CD4-positive, alpha-beta memory T cell (primary cell): ENCODE measurements around the gene OR4D1. TPM values are rescaled to one million over a fixed set of nuclear protein-coding genes. Genes with fewer than 3 reads are reported as not detected.

Experiments used
- CTCF ChIA-PET: fragments of 350-600 bp; sonication (Branson Sonifier 250); formaldehyde crosslinking; loops from one replicate; lab custom pipeline; 2021; ENCODE audit warnings: inconsistent platforms; ENCODE audit not compliant: partially characterized antibody; lab: Charles Lee
- POLR2A ChIA-PET: fragments of 350-600 bp; sonication (Branson Sonifier 250); formaldehyde crosslinking; loops from one replicate; lab custom pipeline; 2021; ENCODE audit not compliant: partially characterized antibody; lab: Charles Lee
- DNase-seq, 5 donors: peaks; one replicate each; pipeline versions ENCODE4 v3.0.0 to v3.0.0-alpha.2; 2020 to 2022; ENCODE audit warnings: mixed read lengths in 1 of 5
- H3K27ac ChIP-seq: one replicate; pipeline ENCODE4 v1.7.0; 2013; ENCODE audit warnings: low read depth, low read length
- H3K27me3 ChIP-seq: 2 replicates; pipeline ENCODE4 v1.7.0; 2013; ENCODE audit warnings: mild to moderate bottlenecking, low read length, moderate library complexity; ENCODE audit not compliant: insufficient read depth
- H3K36me3 ChIP-seq: 2 replicates; pipeline ENCODE4 v1.7.0; 2013; ENCODE audit warnings: mild to moderate bottlenecking, low read length, moderate library complexity; ENCODE audit not compliant: insufficient read depth
- H3K4me1 ChIP-seq: 2 replicates; pipeline ENCODE4 v1.7.0; 2013; ENCODE audit warnings: mild to moderate bottlenecking, low read length, moderate library complexity; ENCODE audit not compliant: insufficient read depth
- H3K4me3 ChIP-seq, 2 donors: one replicate each; pipeline ENCODE4 v1.7.0; 2013; ENCODE audit warnings: low read length in 2 of 2, mild to moderate bottlenecking in 1 of 2
- H3K9me3 ChIP-seq, 2 donors: one replicate each; pipeline ENCODE4 v1.7.0; 2013; ENCODE audit warnings: low read length in 2 of 2, control low read depth in 1 of 2; ENCODE audit not compliant: control insufficient read depth in 1 of 2
- H3K27ac Mint-ChIP-seq, 7 donors: one replicate each; pipeline ENCODE4 v1.8.0; 2020 to 2021; ENCODE audit warnings: mixed read lengths in 7 of 7, mild to moderate bottlenecking in 6 of 7, inconsistent platforms in 3 of 7, moderate library complexity in 3 of 7
- H3K27me3 Mint-ChIP-seq, 2 donors: one replicate each; pipeline ENCODE4 v1.8.0; 2020 to 2021; ENCODE audit warnings: mixed read lengths in 2 of 2
- H3K36me3 Mint-ChIP-seq, 2 donors: one replicate each; pipeline ENCODE4 v1.8.0; 2020 to 2021; ENCODE audit warnings: mixed read lengths in 2 of 2, inconsistent platforms in 1 of 2, mild to moderate bottlenecking in 1 of 2
- H3K4me1 Mint-ChIP-seq, 4 donors: one replicate each; pipeline ENCODE4 v1.8.0; 2020 to 2021; ENCODE audit warnings: mixed read lengths in 4 of 4, mild to moderate bottlenecking in 1 of 4
- H3K4me3 Mint-ChIP-seq, 8 donors: one replicate each; pipeline ENCODE4 v1.8.0; 2020 to 2021; ENCODE audit warnings: mixed read lengths in 8 of 8, mild to moderate bottlenecking in 7 of 8, moderate library complexity in 6 of 8, inconsistent platforms in 3 of 8
- H3K9me3 Mint-ChIP-seq, 8 donors: one replicate each; pipeline ENCODE4 v1.8.0; 2020 to 2021; ENCODE audit warnings: mixed read lengths in 8 of 8, mild to moderate bottlenecking in 5 of 8, inconsistent platforms in 3 of 8, moderate library complexity in 1 of 8
- intact Hi-C: fragments of 100-400 bp; cut with micrococcal nuclease; formaldehyde crosslinking; loops from one replicate; pipeline ENCODE4 v1.15.1; 2023
- polyA plus RNA-seq, 2 donors: library from polyadenylated mRNA; unstranded; fragments of 300-500 nt; fragmentation: Illumina TruSeq; gene quantifications; one replicate each; pipeline ENCODE4 v1.2.3, GENCODE V29; 2021
- total RNA-seq, 2 experiments: library from RNA; stranded (reverse); gene quantifications; one replicate each; pipeline ENCODE4 v1.2.3, GENCODE V29; 2021

Gene OR4D1
- total and polyA plus RNA-seq, 4 experiments from 2014 or later: 1.9 to 2.2 (median 2.0) TPM

DNA sequence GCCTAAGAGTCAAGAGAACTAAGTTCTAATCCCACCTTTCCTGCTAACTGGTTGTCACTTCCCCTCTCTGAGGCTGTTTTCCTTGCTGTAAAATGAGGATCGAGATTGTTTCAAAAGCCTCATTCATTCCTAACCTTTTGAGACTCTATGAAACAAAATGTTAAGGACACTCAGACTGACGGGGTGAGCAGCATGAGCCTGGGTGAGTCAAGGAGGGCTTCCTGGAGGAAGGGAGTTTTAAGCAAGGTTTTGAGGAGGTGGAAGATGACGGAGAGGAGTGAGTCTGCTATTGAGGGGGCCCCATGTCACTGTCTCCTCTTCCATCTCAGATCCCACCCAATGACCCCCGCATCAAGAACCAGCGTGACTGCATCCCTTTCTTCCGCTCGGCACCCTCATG, 48.4 kb downstream of the OR4D1 start:
- Histone ChIP-seq H3K27ac (no peak overlapping the region), H3K9me3 (no peaks in the 10 kb centered on the region), H3K27me3 (no peaks in the 10 kb centered on the region), H3K4me3 (no peak overlapping the region), H3K4me1 (no peaks in the 10 kb centered on the region), H3K36me3 (no peaks in the 10 kb centered on the region)
- intact Hi-C loops: no loop called here
- Mint-ChIP-seq H3K27me3 (peaks cover 11 to 12% of the 10 kb centered on the region in 2 donors), H3K4me3 (no peak overlapping the region), H3K27ac (no peak overlapping the region), H3K4me1 (peaks cover 0 to 5% (median 1%) of the 10 kb centered on the region in 4 donors), H3K36me3 (no peaks in the 10 kb centered on the region), H3K9me3 (peaks cover 0 to 2% (median 0%) of the 10 kb centered on the region in 8 donors)
- ChIA-PET POLR2A (no interaction called here), CTCF (no interaction called here)
- no peak for DNase-seq

DNA sequence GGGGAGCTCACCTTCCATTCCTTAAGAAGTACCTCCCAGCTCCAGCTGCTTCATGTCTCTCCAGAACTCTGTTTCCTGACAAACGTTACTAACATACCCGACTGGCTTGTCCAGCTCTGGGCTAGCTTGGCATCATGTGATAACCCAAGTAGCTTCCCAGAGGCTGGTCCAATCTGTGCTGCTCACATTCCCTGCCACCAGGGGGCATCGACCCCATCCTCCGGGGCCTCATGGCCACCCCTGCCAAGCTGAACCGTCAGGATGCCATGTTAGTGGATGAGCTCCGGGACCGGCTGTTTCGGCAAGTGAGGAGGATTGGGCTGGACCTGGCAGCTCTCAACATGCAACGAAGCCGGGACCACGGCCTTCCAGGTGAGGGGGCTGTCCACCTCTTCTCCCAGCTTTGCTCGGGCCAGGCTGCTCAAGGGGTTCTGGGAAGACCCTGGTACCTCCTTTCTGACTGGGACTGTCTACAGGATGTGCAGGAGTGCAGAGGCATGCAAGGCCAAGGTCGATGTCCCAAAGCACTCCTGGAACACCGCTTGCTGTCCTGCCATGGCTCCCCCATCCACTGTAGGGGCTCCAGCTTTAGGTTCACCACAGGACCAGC, 51.9 kb downstream of the OR4D1 start:
- peaks cover 0 to 5% (median 1%) of the 10 kb centered on the region in 4 donors for H3K4me1 Mint-ChIP-seq
- Histone ChIP-seq H3K36me3 (no peaks in the 10 kb centered on the region), H3K27ac (no peak overlapping the region), H3K4me3 (no peak overlapping the region), H3K4me1 (no peaks in the 10 kb centered on the region), H3K9me3 (no peaks in the 10 kb centered on the region), H3K27me3 (no peaks in the 10 kb centered on the region)
- DNase-seq: peak in 4 of 5 donors; percentile 26 to 44 (median 39)
- POLR2A ChIA-PET: interaction anchor here (1.0 kb wide), 1 partner anchor 19 kb away, joined by 4 read pairs; the partner anchor contains the start of gene MKS1
- H3K4me3 Mint-ChIP-seq: no peak overlapping the region
- peak overlapping the region in 1 of 7 donors; percentile 63 for H3K27ac Mint-ChIP-seq
- H3K9me3 Mint-ChIP-seq: peaks cover 0 to 2% (median 0%) of the 10 kb centered on the region in 8 donors
- peaks cover under 1% of the 10 kb centered on the region in 2 donors for H3K36me3 Mint-ChIP-seq
- CTCF ChIA-PET: interaction anchor here (0.7 to 4.5 kb wide), 29 partner anchors 9 to 265 kb away, joined by 3 to 17 read pairs (median 4); partner anchors contain the start of genes MKS1 and RNF43
- peaks cover 11 to 12% of the 10 kb centered on the region in 2 donors for H3K27me3 Mint-ChIP-seq
- intact Hi-C loops: loop anchor here (2.0 kb wide), 1 partner anchor 805 kb away; no protein-coding TSS in a partner anchor

DNA sequence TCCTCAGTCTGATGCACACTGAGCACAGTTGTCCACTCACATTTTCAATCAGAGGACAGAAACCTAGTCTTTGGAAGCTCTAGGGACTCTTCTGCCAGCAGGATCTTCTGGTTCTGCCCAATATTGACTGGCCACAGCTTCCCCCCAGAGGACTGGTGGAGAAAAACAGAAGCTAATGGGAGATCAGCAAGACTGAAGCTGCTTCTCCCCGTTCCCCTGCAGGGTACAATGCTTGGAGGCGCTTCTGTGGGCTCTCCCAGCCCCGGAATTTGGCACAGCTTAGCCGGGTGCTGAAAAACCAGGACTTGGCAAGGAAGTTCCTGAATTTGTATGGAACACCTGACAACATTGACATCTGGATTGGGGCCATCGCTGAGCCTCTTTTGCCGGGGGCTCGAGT, 54.7 kb downstream of the OR4D1 start:
- H3K27ac Mint-ChIP-seq: no peak overlapping the region
- ChIA-PET CTCF (interaction anchor here (4.5 kb wide), 1 partner anchor 12 kb away, joined by 17 read pairs; no protein-coding TSS in a partner anchor), POLR2A (no interaction called here)

DNA sequence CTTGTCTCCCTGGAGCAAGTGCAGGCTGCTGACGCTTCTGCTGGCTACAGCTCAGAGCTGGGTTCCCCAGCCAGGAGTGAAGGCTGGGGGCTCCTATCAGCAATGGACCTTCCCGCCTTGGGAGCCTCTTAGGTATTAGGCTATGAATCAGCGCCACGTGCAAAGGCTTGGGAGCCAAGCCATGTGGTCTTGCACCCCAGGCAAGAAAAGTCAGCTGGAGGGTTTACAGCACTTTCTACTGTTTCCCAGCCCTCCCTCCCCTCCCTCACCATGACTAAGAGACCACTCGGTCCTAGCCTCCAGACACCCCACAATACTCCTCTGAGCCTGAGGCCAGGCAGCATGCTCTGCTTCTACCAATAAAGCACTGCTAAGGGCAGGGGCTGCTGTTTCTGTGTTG, 56.6 kb downstream of the OR4D1 start:
- H3K4me1 ChIP-seq: no peaks in the 10 kb centered on the region
- H3K36me3 ChIP-seq: peaks cover 6% of the 10 kb centered on the region
- H3K27ac ChIP-seq: no peak overlapping the region
- H3K27me3 Mint-ChIP-seq: peaks cover 0 to 2% of the 10 kb centered on the region in 2 donors
- H3K36me3 Mint-ChIP-seq: peaks cover 17 to 30% of the 10 kb centered on the region in 2 donors
- no peaks in the 10 kb centered on the region for H3K27me3 ChIP-seq
- intact Hi-C loops: no loop called here
- ChIA-PET CTCF (interaction anchor here (0.8 kb wide), 1 partner anchor 45 kb away, joined by 4 read pairs; no protein-coding TSS in a partner anchor), POLR2A (no interaction called here)
- no peak overlapping the region for H3K27ac Mint-ChIP-seq
- H3K4me1 Mint-ChIP-seq: peaks cover 0 to 4% (median 1%) of the 10 kb centered on the region in 4 donors
- no peak overlapping the region for H3K4me3 Mint-ChIP-seq
- H3K9me3 ChIP-seq: no peaks in the 10 kb centered on the region
- no peak for DNase-seq
- peaks cover 0 to 2% (median 0%) of the 10 kb centered on the region in 8 donors for H3K9me3 Mint-ChIP-seq
- H3K4me3 ChIP-seq: no peak overlapping the region

More for the DNA sequence above, 54.7 kb downstream of the OR4D1 start:
- H3K27me3 ChIP-seq: no peaks in the 10 kb centered on the region
- H3K4me1 ChIP-seq: no peaks in the 10 kb centered on the region
- intact Hi-C loops: no loop called here
- no peak for DNase-seq
- peaks cover under 1% of the 10 kb centered on the region for H3K36me3 ChIP-seq
- H3K9me3 ChIP-seq: no peaks in the 10 kb centered on the region
- H3K4me3 Mint-ChIP-seq: no peak overlapping the region
- H3K4me1 Mint-ChIP-seq: peaks cover 0 to 5% (median 1%) of the 10 kb centered on the region in 4 donors
- H3K36me3 Mint-ChIP-seq: peaks cover 5 to 15% of the 10 kb centered on the region in 2 donors
- no peak overlapping the region for H3K27ac ChIP-seq
- no peak overlapping the region for H3K4me3 ChIP-seq
- H3K9me3 Mint-ChIP-seq: peaks cover 0 to 2% (median 0%) of the 10 kb centered on the region in 8 donors
- peaks cover 7 to 8% of the 10 kb centered on the region in 2 donors for H3K27me3 Mint-ChIP-seq

DNA sequence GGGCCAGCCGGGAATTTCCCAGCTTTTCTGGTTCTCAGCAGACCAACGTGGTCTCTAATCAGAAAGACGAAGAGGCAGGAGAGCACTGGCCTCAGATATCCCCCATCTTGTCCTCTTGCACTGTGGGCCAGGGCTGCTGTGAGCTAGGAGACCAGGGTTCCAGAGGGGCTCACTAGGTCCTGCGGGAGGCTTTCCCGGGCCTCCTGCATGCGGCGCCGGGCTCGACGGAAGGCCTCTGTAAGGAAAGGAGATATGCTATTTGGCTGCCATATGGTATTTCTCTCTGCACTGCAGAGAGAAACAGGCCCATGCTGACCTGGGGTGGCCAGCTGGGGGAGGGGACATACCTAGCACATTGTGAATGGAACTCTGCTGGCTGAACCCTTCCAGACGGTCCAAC, 57.8 kb downstream of the OR4D1 start:
- H3K36me3 Mint-ChIP-seq: peaks cover 27 to 42% of the 10 kb centered on the region in 2 donors
- H3K27me3 Mint-ChIP-seq: no peaks in the 10 kb centered on the region
- Histone ChIP-seq H3K9me3 (no peaks in the 10 kb centered on the region), H3K4me1 (no peaks in the 10 kb centered on the region), H3K36me3 (peaks cover 10% of the 10 kb centered on the region), H3K27me3 (no peaks in the 10 kb centered on the region), H3K27ac (no peak overlapping the region), H3K4me3 (no peak overlapping the region)
- no peaks in the 10 kb centered on the region for H3K4me1 Mint-ChIP-seq
- DNase-seq: no peak
- H3K9me3 Mint-ChIP-seq: no peaks in the 10 kb centered on the region
- H3K4me3 Mint-ChIP-seq: no peak overlapping the region
- ChIA-PET CTCF (no interaction called here), POLR2A (no interaction called here)
- no peak overlapping the region for H3K27ac Mint-ChIP-seq
- intact Hi-C loops: no loop called here

DNA sequence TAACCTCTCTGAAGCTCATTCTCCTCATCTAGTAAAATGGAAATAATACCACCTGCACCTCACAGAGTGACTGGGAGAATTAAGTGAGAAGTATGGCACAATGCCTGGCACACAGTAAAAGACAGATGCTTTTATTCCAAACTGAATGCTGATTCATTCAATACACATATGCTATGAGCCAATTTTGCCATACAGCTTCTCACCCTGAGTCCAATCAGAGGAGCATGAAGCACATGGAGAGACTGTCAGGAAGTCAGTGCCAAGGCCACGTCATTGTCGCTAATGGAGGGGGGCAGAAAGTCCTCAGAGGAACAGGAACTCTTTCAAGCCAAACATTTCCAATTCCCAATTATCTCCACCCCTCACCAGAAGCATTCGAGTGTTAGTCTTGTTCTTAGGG, 59.3 kb downstream of the OR4D1 start:
- Histone ChIP-seq H3K4me1 (no peaks in the 10 kb centered on the region), H3K36me3 (peaks cover 12% of the 10 kb centered on the region), H3K27ac (no peak overlapping the region), H3K4me3 (no peak overlapping the region), H3K27me3 (no peaks in the 10 kb centered on the region), H3K9me3 (no peaks in the 10 kb centered on the region)
- Mint-ChIP-seq H3K36me3 (peaks cover 38 to 52% of the 10 kb centered on the region in 2 donors), H3K4me1 (no peaks in the 10 kb centered on the region), H3K9me3 (no peaks in the 10 kb centered on the region), H3K27me3 (no peaks in the 10 kb centered on the region), H3K4me3 (no peak overlapping the region), H3K27ac (no peak overlapping the region)
- ChIA-PET CTCF (no interaction called here), POLR2A (no interaction called here)
- no peak for DNase-seq
- intact Hi-C loops: no loop called here

DNA sequence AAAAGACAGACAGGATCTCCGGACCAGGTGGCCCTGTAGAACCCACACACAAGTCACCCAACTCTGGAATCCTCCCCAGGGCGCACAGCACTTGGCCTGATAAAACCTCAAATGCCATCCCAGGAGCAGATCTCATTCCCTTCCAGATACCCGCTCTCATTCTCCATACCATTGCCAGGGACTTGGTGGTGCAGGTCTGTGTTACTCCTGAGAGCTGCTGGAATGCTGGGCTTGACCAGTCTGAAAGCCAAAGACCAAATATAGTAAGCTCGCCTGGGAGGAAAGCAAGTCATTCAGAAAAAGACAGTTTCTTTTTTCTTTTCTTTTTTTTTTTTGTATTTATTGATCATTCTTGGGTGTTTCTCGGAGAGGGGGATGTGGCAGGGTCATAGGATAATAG, 60.2 kb downstream of the OR4D1 start:
- no peaks in the 10 kb centered on the region for H3K4me1 ChIP-seq
- Mint-ChIP-seq H3K27ac (peak overlapping the region in 1 of 7 donors; percentile 13), H3K27me3 (no peaks in the 10 kb centered on the region), H3K4me3 (no peak overlapping the region), H3K4me1 (no peaks in the 10 kb centered on the region), H3K36me3 (peaks cover 45 to 60% of the 10 kb centered on the region in 2 donors), H3K9me3 (no peaks in the 10 kb centered on the region)
- H3K4me3 ChIP-seq: no peak overlapping the region
- H3K36me3 ChIP-seq: peaks cover 18% of the 10 kb centered on the region
- intact Hi-C loops: no loop called here
- no peaks in the 10 kb centered on the region for H3K27me3 ChIP-seq
- no peaks in the 10 kb centered on the region for H3K9me3 ChIP-seq
- no peak overlapping the region for H3K27ac ChIP-seq
- ChIA-PET POLR2A (no interaction called here), CTCF (no interaction called here)
- no peak for DNase-seq
